ENCODE measurements around the gene APOO. TPM values are rescaled to one million over a fixed set of nuclear protein-coding genes. Genes with fewer than 3 reads are reported as not detected.

The APOO gene
- polyA plus RNA-seq, 3 donors from 2014 or later: 18.8 to 23.6 (median 20.7) TPM

DNA sequence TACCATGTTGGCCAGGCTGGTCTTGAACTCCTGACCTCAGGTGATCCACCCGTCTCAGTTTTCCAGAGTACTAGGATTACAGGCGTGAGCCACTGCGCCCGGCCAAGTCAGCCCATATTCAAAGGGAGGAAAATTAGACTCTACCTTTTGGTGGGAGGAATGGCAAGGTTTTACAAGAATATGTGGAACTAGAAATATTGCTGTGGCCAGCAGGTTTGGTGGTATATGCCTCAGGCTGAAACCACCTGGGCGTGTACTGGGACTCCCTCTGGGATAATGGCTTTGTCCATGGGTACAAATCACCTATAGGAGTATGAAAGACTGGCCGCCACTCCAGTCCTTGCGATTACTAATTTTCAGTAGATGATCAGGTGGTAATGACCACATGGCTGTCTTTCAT, 92.4 kb downstream of the APOO start:
- no peak for DNase-seq
- H3K27me3 Mint-ChIP-seq (ENCODE audit: low read depth in 3 of 3): peaks cover 1 to 5% (median 4%) of the 10 kb centered on the region in 3 donors
- H3K27ac Mint-ChIP-seq: no peak overlapping the region

DNA sequence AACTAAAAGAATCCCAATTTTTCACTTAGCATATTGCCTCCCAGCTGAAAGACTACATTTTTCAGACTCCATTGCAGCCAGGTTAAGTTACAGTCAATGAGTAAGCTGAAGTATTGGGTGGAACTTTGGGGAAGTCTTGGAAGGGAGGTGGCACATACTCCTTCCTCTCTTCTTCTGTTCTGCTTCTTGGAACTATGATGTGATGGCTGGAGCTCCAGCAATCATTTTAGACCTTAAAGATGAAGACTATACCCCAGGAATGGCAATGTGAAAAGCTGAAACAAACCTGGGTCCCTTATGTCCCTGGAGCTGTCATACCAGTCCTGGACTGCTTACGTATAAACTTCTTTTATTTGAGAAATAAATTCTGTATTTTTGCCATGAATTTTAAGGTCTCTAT, 93.9 kb downstream of the APOO start:
- no peak overlapping the region for H3K4me3 Mint-ChIP-seq
- no peak overlapping the region for H3K27ac Mint-ChIP-seq
- DNase-seq: no peak
- H3K4me1 Mint-ChIP-seq: peaks cover 0 to 4% of the 10 kb centered on the region in 2 donors
- H3K27me3 Mint-ChIP-seq (ENCODE audit: low read depth in 3 of 3): peaks cover 1 to 5% (median 4%) of the 10 kb centered on the region in 3 donors
- H3K9me3 Mint-ChIP-seq: no peaks in the 10 kb centered on the region
- no peaks in the 10 kb centered on the region for H3K36me3 Mint-ChIP-seq

More for the DNA sequence above, 92.4 kb downstream of the APOO start:
- Mint-ChIP-seq H3K36me3 (no peaks in the 10 kb centered on the region), H3K9me3 (no peaks in the 10 kb centered on the region), H3K4me1 (peaks cover 0 to 4% of the 10 kb centered on the region in 2 donors), H3K4me3 (no peak overlapping the region)

DNA sequence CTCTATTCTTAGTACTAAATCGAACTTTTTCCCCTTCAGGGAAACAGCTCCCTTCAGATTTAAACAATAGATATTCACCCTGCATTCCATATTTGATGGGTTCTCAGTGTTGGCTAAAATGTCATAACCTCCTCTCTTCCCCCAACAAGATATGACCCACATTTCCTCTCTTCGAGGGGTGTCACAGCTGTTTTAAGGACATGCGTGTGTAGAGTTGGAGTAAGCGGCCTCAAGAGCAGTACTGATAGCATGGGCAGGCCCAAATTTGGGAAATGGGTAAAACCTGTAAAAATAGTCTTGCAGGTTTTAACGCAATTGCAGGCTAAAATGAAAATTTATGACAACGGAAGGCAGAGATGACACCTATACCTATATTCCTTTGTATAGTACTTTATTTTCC, 96.1 kb downstream of the APOO start:
- Mint-ChIP-seq H3K4me3 (no peak overlapping the region), H3K9me3 (no peaks in the 10 kb centered on the region)
- no peak for DNase-seq

DNA sequence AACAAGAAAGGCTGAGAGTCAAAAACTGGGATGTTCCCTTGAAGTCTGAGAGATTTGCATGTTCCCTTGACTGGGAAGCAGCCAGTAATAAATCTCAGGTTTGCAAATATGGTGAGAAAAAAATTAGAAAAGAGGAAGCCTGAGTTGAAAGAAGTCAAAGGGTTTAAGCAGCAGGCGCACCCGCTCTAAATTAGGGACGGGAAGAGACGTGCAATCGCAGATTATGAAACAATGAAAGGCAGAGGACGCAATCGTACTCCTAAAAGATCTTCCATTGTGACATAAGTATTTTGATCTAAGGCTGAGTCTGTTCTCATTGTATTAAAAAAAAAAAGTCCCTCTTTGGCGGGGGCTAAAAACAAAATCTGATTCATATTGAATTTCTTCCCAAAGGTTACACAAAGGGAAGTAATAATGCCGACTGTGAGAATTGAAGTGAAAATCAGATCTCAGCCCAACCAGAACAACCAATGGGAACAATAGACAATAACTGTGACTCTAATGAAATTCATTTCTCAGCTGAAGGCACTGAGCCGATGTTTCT, 96.6 kb downstream of the APOO start:
- no peaks in the 10 kb centered on the region for H3K4me1 Mint-ChIP-seq
- DNase-seq: no peak
- H3K27me3 Mint-ChIP-seq (ENCODE audit: low read depth in 3 of 3): peaks cover 3 to 5% (median 3%) of the 10 kb centered on the region in 3 donors
- no peaks in the 10 kb centered on the region for H3K9me3 Mint-ChIP-seq
- no peak overlapping the region for H3K4me3 Mint-ChIP-seq
- no peaks in the 10 kb centered on the region for H3K36me3 Mint-ChIP-seq
- no peak overlapping the region for H3K27ac Mint-ChIP-seq

More for the DNA sequence above, 96.1 kb downstream of the APOO start:
- peaks cover 3 to 5% (median 4%) of the 10 kb centered on the region in 3 donors for H3K27me3 Mint-ChIP-seq (ENCODE audit: low read depth in 3 of 3)
- H3K36me3 Mint-ChIP-seq: no peaks in the 10 kb centered on the region
- H3K4me1 Mint-ChIP-seq: no peaks in the 10 kb centered on the region
- no peak overlapping the region for H3K27ac Mint-ChIP-seq

DNA sequence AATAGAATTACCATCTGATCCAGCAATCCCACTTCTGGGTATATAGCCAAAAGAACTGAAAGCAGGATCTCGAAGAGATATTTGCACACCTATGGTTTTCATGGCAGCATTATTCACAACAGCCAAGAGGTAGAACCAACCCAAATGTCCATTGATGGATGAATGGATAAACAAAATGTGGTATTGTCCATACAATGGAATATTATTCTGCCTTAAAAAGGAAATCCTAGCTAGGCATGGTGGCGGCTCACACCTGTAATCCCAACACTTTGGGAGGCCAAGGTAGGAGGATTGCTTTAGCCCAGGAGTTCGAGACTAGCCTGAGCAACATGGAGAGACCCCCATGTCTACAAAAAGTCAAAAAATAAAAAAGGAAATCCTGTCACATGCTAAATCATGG, 97.5 kb downstream of the APOO start:
- no peak for DNase-seq
- Mint-ChIP-seq H3K27ac (no peak overlapping the region), H3K4me1 (no peaks in the 10 kb centered on the region), H3K4me3 (no peak overlapping the region), H3K36me3 (no peaks in the 10 kb centered on the region), H3K9me3 (no peaks in the 10 kb centered on the region), H3K27me3 (ENCODE audit: low read depth in 3 of 3) (peaks cover 2 to 3% (median 2%) of the 10 kb centered on the region in 3 donors)

DNA sequence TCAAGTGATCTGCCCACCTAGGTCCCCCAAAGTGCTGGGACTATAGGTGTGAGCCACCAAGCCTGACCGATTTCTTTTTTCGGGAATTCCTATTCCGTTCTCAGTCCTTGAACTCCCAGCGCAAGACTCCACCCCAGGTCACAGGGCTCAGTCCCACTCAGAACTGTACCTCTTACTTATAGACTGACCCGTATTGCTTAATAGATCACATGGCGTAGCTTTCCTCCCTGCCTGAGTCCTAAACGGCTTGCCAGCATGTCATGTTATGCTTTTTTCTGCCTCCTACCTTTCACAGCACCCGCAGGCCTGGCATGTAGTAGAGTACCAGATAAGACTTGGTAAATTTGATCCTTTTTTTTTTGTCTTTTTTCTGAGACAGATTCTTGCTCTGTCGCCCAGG, 102.3 kb downstream of the APOO start:
- Mint-ChIP-seq H3K9me3 (no peaks in the 10 kb centered on the region), H3K4me1 (no peaks in the 10 kb centered on the region), H3K4me3 (no peak overlapping the region), H3K36me3 (no peaks in the 10 kb centered on the region), H3K27ac (no peak overlapping the region), H3K27me3 (ENCODE audit: low read depth in 3 of 3) (peaks cover 1 to 5% (median 2%) of the 10 kb centered on the region in 3 donors)
- no peak for DNase-seq

DNA sequence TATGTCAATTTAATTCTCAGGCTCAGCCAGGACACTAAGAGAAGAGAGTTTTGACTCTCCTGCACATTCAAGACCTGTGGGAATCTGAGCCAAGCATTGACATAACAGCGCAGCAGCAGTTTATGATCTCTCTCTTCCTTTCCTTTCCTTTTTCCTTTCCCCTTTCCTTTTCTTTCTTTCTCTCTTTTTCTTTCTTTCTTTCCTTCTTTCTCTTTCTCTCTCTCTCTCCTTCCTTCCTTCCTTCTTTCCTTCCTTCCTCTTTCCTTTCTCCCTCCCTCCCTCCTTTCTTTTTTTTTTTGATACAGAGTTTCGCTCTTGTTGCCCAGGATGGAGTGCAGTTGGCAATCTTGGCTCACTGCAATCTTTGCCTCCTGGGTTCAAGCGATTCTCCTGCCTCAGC, 103.2 kb downstream of the APOO start:
- H3K4me1 Mint-ChIP-seq: no peaks in the 10 kb centered on the region
- no peaks in the 10 kb centered on the region for H3K9me3 Mint-ChIP-seq
- DNase-seq: no peak
- no peak overlapping the region for H3K4me3 Mint-ChIP-seq
- no peak overlapping the region for H3K27ac Mint-ChIP-seq
- peaks cover 1 to 5% (median 2%) of the 10 kb centered on the region in 3 donors for H3K27me3 Mint-ChIP-seq (ENCODE audit: low read depth in 3 of 3)
- no peaks in the 10 kb centered on the region for H3K36me3 Mint-ChIP-seq

DNA sequence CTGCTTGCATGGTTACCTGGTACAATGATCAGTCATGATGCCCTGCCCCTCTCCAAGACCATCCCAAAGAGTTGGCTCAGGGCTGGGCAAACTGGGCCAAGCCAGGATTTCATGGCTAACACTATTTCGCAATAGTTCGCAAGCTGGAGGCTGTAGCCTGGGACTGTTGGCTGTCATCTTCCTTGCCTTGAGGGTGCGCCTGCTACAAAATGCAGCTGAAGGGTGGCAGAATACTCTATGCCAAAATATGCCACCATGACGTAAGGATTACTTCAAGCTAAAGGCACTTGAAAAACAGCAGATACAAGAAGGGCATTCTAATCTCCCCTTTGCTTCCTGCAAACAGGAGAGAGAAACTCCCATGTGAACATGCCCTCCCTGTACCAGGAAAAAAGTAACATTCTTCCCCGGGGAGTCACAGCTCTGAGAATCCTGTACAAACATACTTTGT, 103.8 kb downstream of the APOO start:
- Mint-ChIP-seq H3K4me3 (no peak overlapping the region), H3K4me1 (no peaks in the 10 kb centered on the region), H3K27ac (no peak overlapping the region), H3K27me3 (ENCODE audit: low read depth in 3 of 3) (peaks cover 1 to 5% (median 2%) of the 10 kb centered on the region in 3 donors), H3K36me3 (no peaks in the 10 kb centered on the region), H3K9me3 (no peaks in the 10 kb centered on the region)
- DNase-seq: no peak

DNA sequence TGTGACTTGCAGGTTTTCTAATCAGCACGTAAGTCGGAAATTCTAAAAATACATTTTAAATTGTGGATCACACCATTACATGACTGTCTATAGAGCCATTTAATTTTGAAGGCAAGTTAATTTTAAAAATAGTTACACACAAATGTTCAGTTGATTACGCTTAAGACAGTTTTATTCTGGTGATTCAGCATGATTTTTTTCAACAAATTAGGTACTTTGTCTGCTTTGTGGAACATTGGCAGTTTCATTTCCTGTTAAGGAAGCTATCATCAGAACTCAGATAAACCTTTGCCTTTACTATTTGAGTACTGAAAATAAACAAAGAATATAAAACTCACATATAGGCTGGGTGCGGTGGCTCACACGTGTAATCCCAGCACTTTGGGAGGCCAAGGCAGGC, 105.3 kb downstream of the APOO start:
- DNase-seq: no peak
- peaks cover 0 to 5% (median 2%) of the 10 kb centered on the region in 3 donors for H3K27me3 Mint-ChIP-seq (ENCODE audit: low read depth in 3 of 3)
- no peak overlapping the region for H3K4me3 Mint-ChIP-seq
- no peaks in the 10 kb centered on the region for H3K36me3 Mint-ChIP-seq
- no peak overlapping the region for H3K27ac Mint-ChIP-seq
- H3K9me3 Mint-ChIP-seq: no peaks in the 10 kb centered on the region
- H3K4me1 Mint-ChIP-seq: no peaks in the 10 kb centered on the region

DNA sequence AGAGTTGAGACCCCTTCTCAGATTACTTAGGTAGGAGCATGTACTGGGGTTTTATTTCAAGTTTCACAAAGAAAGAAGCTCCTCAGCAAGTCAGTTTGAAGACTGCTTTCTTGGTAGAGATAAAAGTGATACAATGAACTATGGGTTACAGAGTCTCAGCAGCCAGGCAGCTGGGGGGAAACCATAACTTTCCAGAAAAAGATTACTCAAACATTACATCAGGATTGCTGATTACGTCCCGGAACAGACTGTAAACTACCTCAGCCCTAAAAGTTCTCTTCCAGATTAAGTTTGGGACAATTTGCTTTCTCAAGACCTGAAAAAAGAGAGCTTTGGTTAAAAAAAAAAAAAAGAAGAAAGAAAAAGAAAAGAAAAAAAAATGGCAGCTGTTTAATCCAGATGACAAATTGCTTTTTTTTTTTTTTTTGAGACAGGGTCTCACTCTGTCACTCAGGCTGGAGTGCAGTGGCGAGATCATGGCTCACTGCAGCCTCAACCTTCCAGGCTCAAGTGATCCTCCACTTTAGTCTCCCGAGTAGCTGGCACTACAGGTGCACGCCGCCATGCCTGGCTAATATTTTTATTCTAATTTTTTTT, 108.2 kb downstream of the APOO start:
- peaks cover 0 to 5% (median 2%) of the 10 kb centered on the region in 3 donors for H3K27me3 Mint-ChIP-seq (ENCODE audit: low read depth in 3 of 3)
- no peaks in the 10 kb centered on the region for H3K4me1 Mint-ChIP-seq
- DNase-seq: no peak
- no peaks in the 10 kb centered on the region for H3K9me3 Mint-ChIP-seq
- no peak overlapping the region for H3K27ac Mint-ChIP-seq
- H3K36me3 Mint-ChIP-seq: no peaks in the 10 kb centered on the region
- H3K4me3 Mint-ChIP-seq: no peak overlapping the region

DNA sequence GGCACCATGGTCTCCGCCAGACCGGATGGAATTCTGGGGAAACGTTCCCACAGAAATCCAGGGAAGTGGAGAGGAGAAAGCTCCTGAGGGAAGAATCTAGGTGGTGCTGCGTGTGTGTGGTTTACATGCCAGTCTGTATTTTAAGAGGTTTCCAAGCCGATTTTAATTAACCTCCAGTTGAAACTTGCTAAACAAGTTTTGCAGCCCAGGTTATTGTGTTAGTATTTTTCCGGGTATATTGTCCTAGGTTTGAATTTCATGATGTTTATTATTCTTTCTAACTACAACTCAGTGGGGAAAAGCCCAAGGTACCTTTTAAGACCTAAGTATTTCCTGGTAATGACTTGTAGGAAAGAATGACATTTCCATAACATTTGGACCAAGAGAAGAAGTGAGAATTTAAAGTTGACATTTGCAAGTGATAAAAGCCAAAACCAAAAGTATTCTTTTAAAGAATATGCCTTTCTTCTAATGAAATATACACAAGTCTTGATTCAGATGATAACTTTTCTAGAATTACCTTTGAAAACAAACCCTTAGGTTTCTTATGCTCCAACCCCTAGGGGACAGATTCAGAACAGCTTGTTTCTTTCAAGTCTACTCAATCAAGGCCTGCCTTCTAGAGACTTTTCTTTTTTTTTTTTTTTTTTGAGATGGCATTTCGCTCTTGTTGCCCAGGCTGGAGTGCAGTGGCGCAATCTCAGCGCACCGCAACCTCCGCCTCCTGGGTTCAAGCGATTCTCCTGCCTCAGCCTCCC, 110.2 kb downstream of the APOO start:
- no peak overlapping the region for H3K27ac Mint-ChIP-seq
- H3K4me3 Mint-ChIP-seq: no peak overlapping the region
- no peaks in the 10 kb centered on the region for H3K4me1 Mint-ChIP-seq
- H3K27me3 Mint-ChIP-seq (ENCODE audit: low read depth in 3 of 3): peaks cover 0 to 5% (median 2%) of the 10 kb centered on the region in 3 donors
- H3K36me3 Mint-ChIP-seq: no peaks in the 10 kb centered on the region
- DNase-seq: no peak
- no peaks in the 10 kb centered on the region for H3K9me3 Mint-ChIP-seq

DNA sequence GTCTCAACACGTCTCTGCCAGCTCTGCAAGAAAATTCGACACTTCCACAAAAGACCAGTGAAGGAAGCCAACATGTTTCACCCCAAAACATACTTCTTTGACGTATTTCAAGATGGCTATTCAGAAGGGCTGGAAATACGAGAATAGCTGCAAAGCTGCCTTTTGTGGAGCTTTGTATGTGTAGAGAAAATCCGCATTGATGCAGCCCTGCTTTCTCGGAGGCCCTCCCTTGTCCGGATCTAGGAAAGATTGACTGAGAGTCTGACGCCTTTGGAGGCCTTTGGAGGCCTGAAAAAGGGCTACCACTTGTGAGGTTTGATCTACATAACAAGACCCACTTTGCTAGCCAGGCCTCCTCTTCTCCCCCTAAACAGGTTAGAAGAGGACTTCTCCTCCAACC, 112.5 kb downstream of the APOO start:
- Mint-ChIP-seq H3K27ac (no peak overlapping the region), H3K4me3 (no peak overlapping the region), H3K36me3 (no peaks in the 10 kb centered on the region), H3K27me3 (ENCODE audit: low read depth in 3 of 3) (peaks cover 0 to 2% (median 0%) of the 10 kb centered on the region in 3 donors), H3K9me3 (no peaks in the 10 kb centered on the region), H3K4me1 (no peaks in the 10 kb centered on the region)
- no peak for DNase-seq

DNA sequence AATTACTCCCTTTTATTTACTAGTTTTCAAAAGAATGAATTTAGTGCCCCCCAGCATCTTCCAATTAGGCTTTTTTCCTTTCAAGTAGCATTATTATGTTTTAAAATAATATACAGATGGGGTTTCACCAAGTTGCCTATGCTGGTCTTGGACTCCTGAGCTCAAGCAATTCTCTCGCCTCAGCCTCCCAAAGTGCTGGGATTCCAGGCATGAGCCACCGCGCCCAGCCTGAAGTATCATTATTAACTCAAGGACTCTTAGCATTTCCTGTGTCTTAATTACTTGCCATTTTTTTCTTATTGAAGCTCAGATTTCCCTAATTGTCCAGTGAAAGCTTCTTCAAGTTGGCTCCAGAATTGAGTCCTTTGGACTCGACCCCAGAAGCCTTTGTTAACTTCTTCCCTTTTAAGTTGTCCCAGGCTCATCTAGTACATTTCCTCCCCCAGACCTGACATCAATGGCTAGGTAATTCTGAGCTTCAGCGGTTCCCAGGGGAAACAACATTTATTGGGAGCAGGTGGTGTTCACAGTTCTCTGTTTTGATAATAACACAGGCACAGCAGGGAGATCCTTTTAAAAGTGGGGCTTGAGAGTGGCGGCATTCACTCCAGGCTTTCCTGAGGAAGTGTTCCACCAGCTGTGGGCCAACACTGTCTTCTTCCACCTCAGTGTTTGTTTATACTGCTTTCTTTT, 114.7 kb downstream of the APOO start:
- Mint-ChIP-seq H3K27ac (no peak overlapping the region), H3K4me1 (no peaks in the 10 kb centered on the region), H3K4me3 (no peak overlapping the region), H3K27me3 (ENCODE audit: low read depth in 3 of 3) (peaks cover 0 to 5% (median 2%) of the 10 kb centered on the region in 3 donors), H3K9me3 (no peaks in the 10 kb centered on the region), H3K36me3 (no peaks in the 10 kb centered on the region)
- DNase-seq: no peak

DNA sequence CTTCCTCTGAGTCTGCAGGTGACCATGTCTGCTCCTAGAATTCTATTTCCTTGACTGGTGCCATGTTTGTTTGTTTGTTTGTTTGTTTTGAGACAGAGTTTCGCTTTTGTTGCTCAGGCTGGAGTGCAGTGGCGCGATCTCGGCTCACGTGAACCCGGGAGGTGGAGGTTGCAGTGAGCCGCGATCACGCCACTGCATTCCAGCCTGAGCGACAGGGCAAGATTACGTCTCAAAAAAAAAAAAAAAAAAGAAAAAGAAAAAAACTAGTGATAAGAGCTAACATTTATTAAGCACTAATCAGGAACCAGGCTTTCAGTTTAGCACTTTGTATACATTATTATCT, 117.6 kb downstream of the APOO start:
- peaks cover 6 to 9% of the 10 kb centered on the region in 2 donors for H3K4me1 Mint-ChIP-seq
- H3K36me3 Mint-ChIP-seq: peaks cover 4 to 11% (median 10%) of the 10 kb centered on the region in 3 donors
- no peak overlapping the region for H3K27ac Mint-ChIP-seq
- DNase-seq: no peak
- no peaks in the 10 kb centered on the region for H3K9me3 Mint-ChIP-seq
- H3K4me3 Mint-ChIP-seq: no peak overlapping the region
- peaks cover 0 to 5% (median 2%) of the 10 kb centered on the region in 3 donors for H3K27me3 Mint-ChIP-seq (ENCODE audit: low read depth in 3 of 3)
